Mucosa of rectum (tissue), 2 donors: ENCODE measurements around the gene CD37.
"Not testable (repeated sequence)": the region's sequence is repeated elsewhere in the genome, so short reads cannot be mapped to it uniquely, and the experiment has no call there.

Experiments used
- H3K27ac ChIP-seq, 2 donors: one replicate each; pipeline ENCODE4 v1.7.0; 2013; ENCODE audit warnings: inconsistent platforms in 2 of 2, low read depth in 2 of 2, low read length in 2 of 2
- H3K27me3 ChIP-seq, 2 donors: one replicate each; pipeline ENCODE4 v1.7.0; 2013; ENCODE audit warnings: low read length in 2 of 2; ENCODE audit not compliant: control insufficient read depth in 2 of 2, insufficient read depth in 2 of 2
- H3K36me3 ChIP-seq, 2 donors: one replicate each; pipeline ENCODE4 v1.7.0; 2013; ENCODE audit warnings: low read length in 2 of 2; ENCODE audit not compliant: control insufficient read depth in 2 of 2, insufficient read depth in 2 of 2
- H3K4me1 ChIP-seq, 2 donors: one replicate each; pipeline ENCODE4 v1.7.0; 2013; ENCODE audit warnings: low read length in 2 of 2, mild to moderate bottlenecking in 1 of 2; ENCODE audit not compliant: control insufficient read depth in 2 of 2, insufficient read depth in 2 of 2
- H3K4me3 ChIP-seq, 2 donors: one replicate each; pipeline ENCODE4 v1.7.0; 2013; ENCODE audit warnings: low read length in 2 of 2
- H3K9ac ChIP-seq, 2 donors: one replicate each; pipeline ENCODE4 v1.7.0; 2013; ENCODE audit warnings: low read length in 2 of 2, low read depth in 1 of 2, mild to moderate bottlenecking in 1 of 2
- H3K9me3 ChIP-seq, 2 donors: one replicate each; pipeline ENCODE4 v1.7.0; 2013; ENCODE audit warnings: low read length in 2 of 2; ENCODE audit not compliant: control insufficient read depth in 2 of 2
- donor health status: healthy.
- donor health status: Normal muscosa, but diverticular disease.

The CD37 gene

DNA sequence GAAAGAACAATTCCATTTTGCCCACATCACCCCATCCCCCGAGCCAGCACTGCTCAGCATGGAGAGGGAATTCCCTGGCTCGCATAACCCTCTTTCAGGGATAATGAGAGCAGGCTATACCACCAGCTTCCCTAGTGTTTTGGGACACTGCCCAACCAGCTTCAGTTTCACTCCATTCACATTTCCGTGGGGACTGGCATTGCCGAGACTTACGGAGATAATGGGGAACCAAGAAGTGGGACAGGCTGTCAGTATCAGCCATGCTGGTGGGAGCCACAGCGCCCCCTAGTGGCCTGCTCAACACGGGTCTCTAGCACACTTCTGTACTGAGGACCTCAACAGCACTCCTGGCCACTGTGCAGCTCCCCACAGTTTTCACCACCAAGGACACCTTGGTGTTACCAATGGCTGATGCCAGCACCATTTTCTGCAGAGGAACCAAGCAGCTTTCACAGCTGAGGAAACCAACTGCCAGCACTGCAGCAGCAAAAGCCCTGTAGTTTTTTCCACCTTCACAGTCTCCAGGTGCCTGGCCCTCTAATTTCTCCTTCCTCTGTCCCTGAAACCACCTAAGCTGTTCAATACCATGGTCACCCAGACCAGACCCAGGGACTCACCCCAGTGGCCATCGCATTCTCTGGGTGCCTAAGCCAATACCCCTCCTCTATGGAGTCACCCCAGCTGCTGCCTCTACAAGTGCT is 33.9 kb upstream of the CD37 start:
- peaks cover 0 to 2% of the 10 kb centered on the region in 2 donors for H3K4me1 ChIP-seq
- H3K36me3 ChIP-seq, result no peaks in the 10 kb centered on the region
- no peak overlapping the region for H3K27ac ChIP-seq
- no peaks in the 10 kb centered on the region for H3K9me3 ChIP-seq
- H3K4me3 ChIP-seq, result peak overlapping the region in 1 of 2 donors; percentile 48
- H3K27me3 ChIP-seq, result no peaks in the 10 kb centered on the region
- no peak overlapping the region for H3K9ac ChIP-seq

- H3K9me3 ChIP-seq, result no peaks in the 10 kb centered on the region
- no peak overlapping the region for H3K27ac ChIP-seq
- peaks cover 0 to 2% of the 10 kb centered on the region in 2 donors for H3K4me1 ChIP-seq
- H3K27me3 ChIP-seq, result no peaks in the 10 kb centered on the region
- H3K9ac ChIP-seq, result no peak overlapping the region
- no peak overlapping the region for H3K4me3 ChIP-seq
- H3K36me3 ChIP-seq, result no peaks in the 10 kb centered on the region
Measured at GRCh38 chr19:49301866-49302252, 33.3 kb upstream of the CD37 start.

DNA sequence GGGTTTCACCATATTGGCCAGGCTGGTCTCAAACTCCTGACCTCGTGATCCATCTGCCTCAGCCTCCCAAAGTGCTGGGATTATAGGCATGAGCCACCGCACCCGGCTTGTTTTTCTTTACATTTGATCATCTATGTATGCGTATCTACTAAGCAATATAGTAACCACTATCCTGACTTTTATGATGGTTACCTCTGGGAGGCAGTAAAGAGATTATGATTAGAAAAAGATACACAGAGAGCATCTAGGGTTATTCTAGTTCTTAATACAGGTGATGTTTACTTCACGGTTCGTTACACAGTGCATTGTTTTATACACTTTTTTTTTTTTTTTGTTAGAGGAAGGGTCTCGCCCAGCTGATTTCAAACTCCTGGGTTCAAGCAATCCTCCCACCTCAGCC is 28.5 kb upstream of the CD37 start:
- H3K27me3 ChIP-seq, H3K4me1 ChIP-seq, H3K4me3 ChIP-seq, H3K9ac ChIP-seq, H3K9me3 ChIP-seq, H3K27ac ChIP-seq, H3K36me3 ChIP-seq: not testable (repeated sequence)

DNA sequence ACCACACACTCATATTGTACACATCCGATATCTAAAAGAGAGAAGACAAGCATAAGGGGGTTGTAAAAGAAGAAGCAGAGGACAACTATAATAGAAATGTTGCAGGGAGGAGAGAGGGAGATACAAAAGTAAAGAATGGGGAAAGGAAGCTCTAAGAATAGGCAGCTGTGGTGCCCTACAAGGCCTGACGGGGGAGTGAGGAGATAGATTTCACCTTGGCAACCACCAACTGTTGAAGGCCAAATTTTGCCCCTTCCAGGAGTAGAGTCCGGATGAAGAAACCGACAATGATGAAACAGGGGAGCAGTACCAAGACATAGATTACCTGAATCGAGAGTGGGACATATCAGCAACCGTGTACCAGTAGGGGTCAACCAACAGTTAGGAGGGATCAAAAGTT is 26.1 kb upstream of the CD37 start:
- Histone ChIP-seq H3K27ac (no peak overlapping the region), H3K4me1 (no peaks in the 10 kb centered on the region), H3K4me3 (no peak overlapping the region), H3K9me3 (no peaks in the 10 kb centered on the region), H3K27me3 (no peaks in the 10 kb centered on the region), H3K9ac (no peak overlapping the region), H3K36me3 (no peaks in the 10 kb centered on the region)

- no peaks in the 10 kb centered on the region for H3K27me3 ChIP-seq
Measured at GRCh38 chr19:49315111-49315510, 20.1 kb upstream of the CD37 start.

GRCh38 chr19:49316284-49316683 is 18.9 kb upstream of the CD37 start:
- H3K4me1 ChIP-seq, result no peaks in the 10 kb centered on the region
- H3K27ac ChIP-seq, result no peak overlapping the region
- H3K4me3 ChIP-seq, result no peak overlapping the region
- H3K9me3 ChIP-seq, result peaks cover 0 to 6% of the 10 kb centered on the region in 2 donors
- H3K27me3 ChIP-seq, result no peaks in the 10 kb centered on the region
- no peak overlapping the region for H3K9ac ChIP-seq
- H3K36me3 ChIP-seq, result no peaks in the 10 kb centered on the region

More at GRCh38 chr19:49315111-49315510, 20.1 kb upstream of the CD37 start:
- H3K9ac ChIP-seq, result no peak overlapping the region
- H3K36me3 ChIP-seq, result no peaks in the 10 kb centered on the region
- H3K4me3 ChIP-seq, result no peak overlapping the region
- H3K4me1 ChIP-seq, result no peaks in the 10 kb centered on the region
- H3K27ac ChIP-seq, result no peak overlapping the region
- peaks cover 0 to 6% of the 10 kb centered on the region in 2 donors for H3K9me3 ChIP-seq

- H3K27me3 ChIP-seq, result no peaks in the 10 kb centered on the region
- H3K9ac ChIP-seq, result no peak overlapping the region
- no peaks in the 10 kb centered on the region for H3K36me3 ChIP-seq
- H3K27ac ChIP-seq, result no peak overlapping the region
- H3K4me3 ChIP-seq, result no peak overlapping the region
- no peaks in the 10 kb centered on the region for H3K4me1 ChIP-seq
- H3K9me3 ChIP-seq, result peaks cover 0 to 6% of the 10 kb centered on the region in 2 donors
Measured at GRCh38 chr19:49318296-49318695, 16.9 kb upstream of the CD37 start.

GRCh38 chr19:49324801-49325576 is 10.2 kb upstream of the CD37 start, which contains the start of gene SLC6A16:
Gene SLC6A16 (minus strand): TSS chr19:49325191. CDS start chr19:49311347, 13,844 bp downstream.
- H3K9ac ChIP-seq, result no peak within 1 kb of the TSS
- H3K4me1 ChIP-seq, result no peaks in the 10 kb centered on the region
- no peak within 1 kb of the TSS for H3K4me3 ChIP-seq
- no peaks in the 10 kb centered on the region for H3K27me3 ChIP-seq
- H3K27ac ChIP-seq, result no peak within 1 kb of the TSS
- no peaks in the 10 kb centered on the region for H3K9me3 ChIP-seq
- H3K36me3 ChIP-seq, result no peaks in the 10 kb centered on the region

GRCh38 chr19:49325756-49326155 is 9.4 kb upstream of the CD37 start:
- not testable (repeated sequence) for H3K9me3 ChIP-seq, H3K27ac ChIP-seq, H3K9ac ChIP-seq, H3K4me3 ChIP-seq, H3K36me3 ChIP-seq, H3K4me1 ChIP-seq, H3K27me3 ChIP-seq

DNA sequence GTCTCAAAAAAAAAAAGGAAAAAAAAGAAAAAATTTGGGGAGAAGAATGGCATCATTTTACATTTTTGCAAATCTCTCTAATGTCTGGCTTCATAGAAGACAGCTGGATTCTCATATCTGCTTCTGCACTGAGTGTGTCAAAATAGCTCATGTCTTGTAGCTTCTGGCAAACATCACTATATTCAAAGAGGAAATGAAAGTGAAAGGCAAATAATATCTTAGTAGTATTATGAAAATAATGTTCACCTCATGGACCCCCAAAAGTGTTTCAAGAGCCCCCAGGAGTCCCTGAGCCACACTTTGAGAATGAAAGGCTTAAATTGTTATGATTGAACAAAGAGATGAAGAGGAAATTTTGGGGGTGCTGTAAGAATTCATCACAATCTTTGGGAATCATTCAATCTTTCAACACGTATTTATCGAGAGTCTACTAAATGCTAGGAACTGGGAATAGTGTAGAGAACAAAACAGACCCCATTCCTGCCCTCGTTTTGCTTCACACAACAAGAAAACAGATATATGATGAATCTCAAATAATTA is 9.0 kb upstream of the CD37 start:
- no peak overlapping the region for H3K27ac ChIP-seq
- H3K36me3 ChIP-seq, result no peaks in the 10 kb centered on the region
- H3K4me3 ChIP-seq, result no peak overlapping the region
- peaks cover 0 to 2% of the 10 kb centered on the region in 2 donors for H3K4me1 ChIP-seq
- H3K9ac ChIP-seq, result no peak overlapping the region
- H3K9me3 ChIP-seq, result no peaks in the 10 kb centered on the region
- H3K27me3 ChIP-seq, result no peaks in the 10 kb centered on the region
